Hematopoietic multipotent progenitor cell (in vitro differentiated cells): ENCODE data around the gene ZNF605. TPM values are rescaled to one million over a fixed set of nuclear protein-coding genes. Genes with fewer than 3 reads are reported as not detected.
"Not testable (repeated sequence)": the region's sequence is repeated elsewhere in the genome, so short reads cannot be mapped to it uniquely, and the experiment has no call there.

Experiments
- DNase-seq, 3 donors: peaks; one replicate each; pipeline ENCODE4 v3.0.0-alpha.2; 2011 to 2015; ENCODE audit warnings: low read depth in 2 of 3, low spot score in 2 of 3
- total RNA-seq: library from RNA; depleted of rRNA; stranded (reverse); fragments of >200 nt; gene quantifications from one replicate; pipeline ENCODE4 v1.2.3, GENCODE V29; 2012

Gene ZNF605
- 4.3 TPM for total RNA-seq

DNA sequence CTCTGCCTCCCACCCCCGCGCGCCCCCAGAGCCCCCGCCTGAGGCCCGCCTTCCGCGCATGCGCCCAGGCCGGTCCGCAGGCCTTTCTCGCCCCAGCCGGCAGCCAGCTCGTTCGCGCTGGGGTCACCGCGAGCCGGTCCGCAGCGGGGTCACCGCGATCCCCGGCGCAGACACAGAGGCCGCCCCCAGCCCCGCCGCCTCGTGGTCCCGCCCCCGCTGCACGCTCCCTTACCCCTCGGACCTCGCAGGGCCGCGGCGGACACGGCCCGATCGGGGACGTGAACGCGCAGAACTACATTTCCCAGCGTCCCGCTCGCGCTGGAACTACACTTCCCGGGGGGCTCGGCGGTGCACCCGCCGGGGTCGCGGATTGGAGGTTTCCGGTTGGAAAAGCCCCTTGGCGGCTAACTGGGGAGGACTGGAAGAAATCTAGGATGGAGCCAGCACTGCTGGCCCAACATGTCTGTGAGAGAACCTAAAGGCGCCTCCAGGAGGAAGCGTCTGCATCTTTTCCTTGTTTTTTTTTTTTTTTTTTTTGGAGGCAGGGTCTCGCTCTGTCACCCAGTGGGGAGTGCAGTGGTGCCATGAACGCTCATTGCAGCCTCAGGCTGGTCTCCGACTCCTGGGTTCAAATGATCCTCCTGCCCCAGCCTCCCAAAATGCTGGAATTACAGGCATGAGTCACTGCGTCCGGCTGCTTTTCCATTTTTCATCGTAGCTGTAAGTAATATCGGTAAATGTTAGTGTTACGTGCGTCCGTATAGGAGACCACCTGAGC, at the start of gene ZNF605:
ZNF605 (minus strand) TSS at position 296 of the 778 bp plus-strand sequence. CDS start 10,671 bp downstream, outside the sequence.
- DNase-seq = peak; percentile 67 to 92 (median 92)

DNA sequence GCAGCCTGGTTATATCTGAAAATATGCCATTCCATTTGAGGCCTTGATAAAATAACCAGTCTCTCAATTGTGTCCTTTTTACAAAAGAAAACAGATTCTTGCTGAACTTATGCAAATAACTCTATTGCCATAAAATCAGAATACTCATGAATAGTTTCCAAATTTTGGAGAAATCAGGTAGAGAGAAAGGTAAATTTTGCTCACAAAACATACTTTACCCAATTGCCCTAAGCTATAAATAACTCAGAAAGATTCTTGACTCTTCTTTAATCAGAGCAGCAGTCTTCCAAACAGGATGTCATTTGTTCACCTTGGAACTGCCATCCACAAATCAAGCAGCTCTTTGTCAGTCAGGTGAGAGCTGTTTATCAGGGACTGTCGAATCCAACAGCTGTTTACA, 42.6 kb upstream of the ZNF605 start:
- DNase-seq = peak in 1 of 3 donors; percentile 45

DNA sequence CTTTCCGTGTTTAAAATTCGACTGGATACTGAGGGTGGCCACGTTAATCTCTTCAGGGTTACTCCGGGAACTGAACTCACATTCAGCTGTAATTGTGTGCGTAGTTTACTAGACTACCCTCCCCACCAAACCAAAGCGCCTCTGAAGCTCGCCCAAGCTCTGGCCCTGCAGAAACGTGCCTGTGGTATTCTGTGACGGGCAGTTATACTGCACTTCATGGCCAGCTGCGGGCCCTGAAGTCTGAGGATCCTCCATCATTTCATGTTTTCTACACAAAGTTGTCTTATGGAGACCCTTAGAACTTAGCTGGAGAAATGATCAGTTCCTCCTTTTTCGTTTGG, 30.7 kb upstream of the ZNF605 start:
- DNase-seq = no peak

DNA sequence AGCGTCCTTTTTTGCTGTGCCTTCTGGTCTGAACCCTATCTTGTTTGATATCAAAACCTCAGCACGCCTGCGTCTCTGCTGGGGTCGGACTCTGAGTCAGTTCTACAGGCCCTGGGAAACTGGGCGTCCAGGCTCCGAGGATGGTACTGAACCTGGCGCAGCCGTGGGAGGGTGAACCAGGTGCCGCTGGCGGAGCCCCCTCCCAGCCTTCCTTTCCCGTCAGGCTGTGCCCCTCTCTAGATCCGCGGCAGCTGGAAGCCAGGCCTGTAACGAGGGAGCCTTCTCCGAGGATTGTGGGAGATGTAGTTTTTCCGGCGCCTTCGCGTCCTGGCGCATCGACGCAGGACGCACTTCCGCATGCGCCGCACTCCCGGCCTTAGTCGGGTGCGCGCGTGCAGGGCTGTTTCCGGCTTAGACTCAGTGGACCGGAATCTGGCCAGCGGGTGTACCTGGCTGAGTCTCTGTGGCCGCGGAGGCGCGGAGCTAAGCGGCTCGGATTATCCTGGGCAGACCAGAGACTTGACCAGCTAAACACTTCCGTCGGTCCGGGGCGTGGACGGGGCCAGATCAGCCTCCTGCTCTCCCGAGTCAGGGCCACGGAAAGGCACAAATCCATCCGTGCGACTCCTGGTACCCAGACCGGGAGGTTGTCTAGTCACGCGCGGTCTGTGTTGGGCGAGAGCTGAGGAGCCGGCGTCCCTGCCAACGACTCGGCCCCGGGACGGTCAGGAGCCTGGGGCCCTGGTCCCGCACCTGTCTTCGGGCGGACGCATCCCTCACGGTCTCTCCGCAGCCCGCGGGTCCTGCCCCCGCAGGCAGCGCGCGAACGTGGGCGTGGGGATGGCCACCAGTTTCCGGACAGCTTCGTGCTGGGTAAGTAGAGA, 30.1 kb upstream of the ZNF605 start, which contains the start of gene ZNF26:
ZNF26 (plus strand) TSS at position 367 of the 884 bp plus-strand sequence; CDS start at position 841, 474 bp downstream.
- peak; percentile 74 to 95 (median 92) for DNase-seq

DNA sequence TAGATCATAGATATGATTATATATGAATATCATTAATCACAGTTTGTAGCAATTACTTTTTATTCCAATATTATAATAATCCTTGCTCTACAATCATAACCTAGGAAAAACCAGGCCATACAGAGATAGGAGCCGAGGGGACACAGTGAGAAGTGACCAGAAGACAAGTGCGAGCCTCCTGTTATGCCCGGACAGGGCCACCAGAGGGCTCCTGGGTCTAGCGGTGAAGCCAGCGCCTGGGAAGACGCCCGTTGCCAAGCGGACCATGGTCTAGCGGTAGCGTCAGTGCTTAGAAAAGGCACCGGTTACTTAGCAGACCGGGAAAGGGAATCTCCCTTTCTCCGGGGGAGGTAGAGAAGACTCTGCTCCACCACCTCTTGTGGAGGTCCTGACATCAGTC, 20.8 kb upstream of the ZNF605 start:
- DNase-seq = peak in 1 of 3 donors; percentile 29

DNA sequence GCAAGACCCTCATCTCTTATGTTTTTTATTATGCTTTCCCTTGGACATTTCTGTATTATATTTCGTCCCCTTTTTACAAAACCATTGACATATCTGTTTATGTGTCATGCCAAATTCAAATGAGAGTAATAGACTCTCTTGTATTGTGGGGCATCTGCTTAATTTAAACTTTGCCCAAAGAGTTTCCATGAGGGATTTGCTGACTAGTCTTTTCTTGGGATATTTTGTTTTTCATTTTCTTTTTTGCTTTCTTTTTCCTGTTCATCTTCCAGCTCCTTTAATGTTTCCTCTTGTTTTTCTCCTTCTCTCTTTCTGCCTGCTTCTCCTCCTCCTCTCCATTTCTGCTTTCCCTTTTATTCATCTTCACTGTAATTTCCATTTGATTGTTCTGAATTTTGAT, 16.3 kb upstream of the ZNF605 start:
- no peak for DNase-seq

DNA sequence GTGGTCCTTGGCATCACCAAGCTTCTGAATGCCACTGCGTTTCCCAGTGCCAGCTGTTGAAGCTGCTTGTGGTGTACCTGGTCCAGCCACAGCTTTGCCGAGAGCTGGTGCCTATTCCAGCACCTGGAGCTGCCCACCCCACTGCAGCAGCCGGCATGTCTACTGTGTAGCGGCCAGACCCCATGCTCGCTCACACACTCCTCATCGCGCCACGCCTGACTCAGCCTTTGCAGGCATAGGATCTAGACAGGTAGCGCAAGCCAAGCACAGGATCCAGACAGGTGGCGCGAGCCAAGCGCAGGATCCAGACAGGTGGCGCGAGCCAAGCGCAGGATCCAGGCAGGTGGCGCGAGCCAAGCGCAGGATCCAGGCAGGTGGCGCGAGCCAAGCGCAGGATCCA, 11.6 kb upstream of the ZNF605 start:
- DNase-seq = no peak

DNA sequence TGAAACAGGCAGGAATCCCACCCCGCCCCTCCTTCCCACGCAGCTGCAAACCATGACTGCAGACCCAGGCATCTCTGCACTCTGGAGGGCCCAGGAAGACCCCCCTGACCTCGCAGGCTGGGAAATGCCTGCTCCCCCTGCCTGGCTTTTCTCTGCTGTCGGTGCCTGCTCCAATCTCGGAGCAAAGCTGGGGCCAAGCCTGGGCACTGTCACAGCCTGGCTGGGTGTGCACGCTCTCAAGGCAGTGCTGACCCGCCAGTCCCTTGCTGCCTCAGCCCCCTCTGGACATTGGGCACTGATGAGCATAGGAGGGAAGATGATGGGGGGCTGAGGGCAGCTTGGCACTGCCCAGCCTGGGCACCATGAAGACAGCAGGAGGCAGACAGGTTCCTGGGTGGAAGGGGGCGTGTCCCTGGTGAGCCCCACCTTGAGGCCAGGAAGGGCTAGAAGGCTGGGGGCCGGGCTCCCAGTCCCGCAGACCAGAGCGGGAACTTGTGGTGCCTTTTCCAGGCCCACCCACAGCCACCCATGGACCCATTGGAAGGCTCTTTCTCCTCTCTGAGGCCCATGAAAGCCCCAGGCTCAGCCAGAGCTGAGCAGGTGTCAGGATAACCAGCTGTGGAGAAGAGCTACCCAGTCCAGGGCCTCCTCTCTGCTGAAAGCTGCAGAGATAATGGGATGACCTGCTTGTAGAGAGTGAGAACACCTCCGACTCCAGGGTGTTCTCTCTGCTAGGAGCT, 10.7 kb upstream of the ZNF605 start:
- DNase-seq = no peak

DNA sequence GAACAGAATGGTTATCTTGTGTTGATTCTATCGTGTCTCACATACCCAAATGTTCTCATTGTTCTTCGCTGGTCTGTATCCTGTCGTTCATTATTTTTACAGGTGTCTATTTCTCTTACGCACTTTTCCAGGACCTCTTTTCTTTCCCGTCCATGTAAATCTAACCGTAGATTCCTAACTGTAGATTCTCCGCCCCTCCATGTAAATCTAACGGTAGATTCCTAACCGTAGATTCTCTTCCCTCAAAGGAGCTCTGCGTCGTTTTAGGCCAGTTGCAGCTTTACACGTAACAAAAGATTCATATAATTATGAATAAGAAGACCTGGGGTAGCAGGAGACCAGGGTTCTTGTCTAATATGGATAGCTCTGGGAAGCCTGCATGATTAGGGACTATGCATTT, 9.7 kb upstream of the ZNF605 start:
- DNase-seq = no peak

DNA sequence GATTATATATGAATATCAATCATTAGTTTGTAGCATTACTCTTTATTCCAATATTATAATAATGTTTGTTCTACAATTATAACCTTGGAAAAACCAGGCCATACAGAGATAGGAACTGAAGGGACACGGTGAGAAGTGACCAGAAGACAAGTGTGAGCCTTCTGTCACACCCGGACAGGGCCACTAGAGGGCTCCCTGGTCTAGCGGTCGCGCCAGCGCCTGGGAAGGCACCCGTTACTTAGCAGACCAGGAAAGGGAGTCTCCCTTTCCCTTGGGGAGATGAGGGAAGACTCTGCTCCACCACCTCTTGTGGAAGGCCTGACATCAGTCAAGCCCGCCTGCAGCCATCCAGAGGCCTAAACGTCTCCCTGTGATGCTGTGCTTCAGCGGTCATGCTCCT, 7.8 kb upstream of the ZNF605 start:
- not testable (repeated sequence) for DNase-seq

DNA sequence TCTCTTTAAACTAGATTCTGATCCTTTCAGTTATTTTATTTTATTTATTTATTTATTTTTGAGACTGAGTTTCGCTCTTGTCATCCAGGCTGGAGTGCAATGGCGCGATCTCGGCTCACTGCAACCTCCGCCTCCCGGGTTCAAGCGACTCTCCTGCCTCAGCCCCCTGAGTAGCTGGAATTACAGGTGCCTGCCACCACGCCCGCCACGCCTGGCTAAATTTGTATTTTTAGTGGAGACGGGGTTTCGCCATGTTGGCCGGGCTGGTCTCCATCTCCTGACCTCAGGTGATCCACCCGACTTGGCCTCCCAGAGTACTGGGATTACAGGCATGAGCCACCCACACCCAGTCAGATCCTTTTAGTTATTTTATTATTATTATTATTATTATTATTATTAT, 5.7 kb upstream of the ZNF605 start:
- DNase-seq = not testable (repeated sequence)

DNA sequence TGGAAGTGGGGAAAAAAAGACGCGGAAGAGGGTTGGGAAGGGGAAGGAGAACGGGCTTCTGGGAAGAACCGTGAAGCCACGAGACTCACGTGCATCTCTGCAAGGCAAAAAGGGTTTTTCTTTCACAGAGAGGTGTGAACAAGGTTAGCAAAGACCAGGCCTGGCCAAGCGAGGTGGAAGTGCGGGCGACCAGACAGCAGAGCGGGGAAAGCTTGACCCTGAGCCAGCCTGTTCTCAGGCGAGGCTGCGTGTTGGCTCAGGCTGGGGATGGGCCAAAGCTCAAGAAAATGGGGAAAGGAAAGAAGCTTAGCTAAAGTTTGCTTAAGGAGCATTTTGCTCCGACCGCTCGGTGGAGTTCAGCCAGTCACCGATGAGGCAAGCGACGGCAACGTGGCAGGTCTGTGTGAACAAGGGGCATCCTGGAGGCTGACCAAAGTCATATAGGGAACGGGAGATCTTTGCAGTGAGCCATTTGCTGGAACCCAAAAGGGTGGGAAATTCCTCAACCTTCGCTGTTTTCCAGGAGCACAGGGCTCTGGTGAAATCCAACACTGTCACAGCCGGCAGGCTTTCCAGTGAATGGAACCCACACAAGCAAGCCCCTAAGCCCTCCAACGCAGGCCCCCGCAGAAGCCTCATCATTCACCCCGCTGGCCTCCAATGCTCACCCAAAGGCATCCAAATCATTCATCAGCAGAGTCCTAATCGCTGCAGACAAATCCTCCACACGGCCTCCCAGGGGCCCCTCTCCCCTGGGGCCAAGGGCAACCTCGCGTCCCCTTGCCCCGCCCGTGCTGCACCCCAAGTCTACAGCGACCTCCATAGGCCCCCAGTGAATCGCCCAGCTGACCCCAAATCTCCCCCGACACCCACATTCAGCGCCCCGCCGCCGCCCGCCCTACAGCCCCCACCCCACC, 754 bp downstream of the ZNF605 start:
- DNase-seq = peak in 2 of 3 donors; percentile 68 to 70

DNA sequence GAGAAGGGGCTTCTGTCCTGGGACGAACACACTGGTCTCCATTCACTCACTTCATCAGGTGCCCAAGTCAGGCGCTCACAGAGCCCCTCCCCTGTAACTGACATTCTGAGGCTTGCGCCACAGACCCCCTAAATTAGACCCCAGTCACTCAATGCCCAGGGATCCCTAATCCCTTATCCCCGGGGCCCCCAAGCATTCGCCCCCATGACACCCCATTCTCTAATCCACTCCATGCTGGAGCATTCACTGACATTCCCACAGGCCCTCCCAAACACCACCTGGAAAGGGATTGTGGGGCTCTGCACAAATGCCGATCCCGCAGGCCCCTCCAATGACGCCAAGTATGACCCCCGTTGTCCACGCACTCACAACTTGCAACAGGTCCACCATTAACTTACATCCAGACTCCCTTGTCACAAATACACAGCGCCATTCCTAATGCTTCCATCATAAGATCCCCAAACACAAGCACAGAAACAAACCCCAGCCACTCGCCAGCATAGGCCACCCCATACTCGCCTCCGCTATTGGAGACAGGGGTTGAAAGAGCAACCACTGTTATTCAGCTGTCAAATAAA, 1.5 kb downstream of the ZNF605 start:
- DNase-seq = no peak

DNA sequence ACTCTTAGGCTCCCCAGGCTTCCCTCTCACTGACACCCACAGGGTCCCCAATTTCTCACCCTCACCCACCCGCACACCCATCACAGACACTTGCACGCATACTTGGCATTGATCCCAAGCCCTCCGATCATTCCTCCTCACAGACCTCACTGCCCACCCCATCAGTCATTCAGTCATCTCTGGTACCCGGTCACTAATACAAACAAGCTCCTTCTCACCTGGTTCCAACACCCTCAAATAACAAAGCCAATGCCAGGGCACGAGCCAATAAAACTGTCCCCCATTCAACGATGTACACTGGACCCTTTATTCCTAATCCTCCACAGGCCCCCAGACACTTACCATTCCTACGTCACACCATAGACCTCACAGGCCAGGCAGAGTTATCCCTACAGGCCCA, 2.3 kb downstream of the ZNF605 start:
- no peak for DNase-seq

DNA sequence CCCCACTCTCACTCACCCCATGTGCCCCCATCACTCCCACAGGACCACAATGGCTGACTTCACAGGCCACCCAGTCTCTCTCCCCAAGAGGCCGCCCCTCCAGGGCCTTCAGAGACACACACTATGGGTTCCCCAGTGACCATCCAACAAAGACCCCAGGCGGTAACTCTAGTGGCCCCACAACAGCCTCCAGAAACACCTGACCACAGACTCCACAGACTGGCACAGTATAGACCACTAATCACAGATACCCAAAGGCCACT, 3.0 kb downstream of the ZNF605 start:
- DNase-seq = no peak

DNA sequence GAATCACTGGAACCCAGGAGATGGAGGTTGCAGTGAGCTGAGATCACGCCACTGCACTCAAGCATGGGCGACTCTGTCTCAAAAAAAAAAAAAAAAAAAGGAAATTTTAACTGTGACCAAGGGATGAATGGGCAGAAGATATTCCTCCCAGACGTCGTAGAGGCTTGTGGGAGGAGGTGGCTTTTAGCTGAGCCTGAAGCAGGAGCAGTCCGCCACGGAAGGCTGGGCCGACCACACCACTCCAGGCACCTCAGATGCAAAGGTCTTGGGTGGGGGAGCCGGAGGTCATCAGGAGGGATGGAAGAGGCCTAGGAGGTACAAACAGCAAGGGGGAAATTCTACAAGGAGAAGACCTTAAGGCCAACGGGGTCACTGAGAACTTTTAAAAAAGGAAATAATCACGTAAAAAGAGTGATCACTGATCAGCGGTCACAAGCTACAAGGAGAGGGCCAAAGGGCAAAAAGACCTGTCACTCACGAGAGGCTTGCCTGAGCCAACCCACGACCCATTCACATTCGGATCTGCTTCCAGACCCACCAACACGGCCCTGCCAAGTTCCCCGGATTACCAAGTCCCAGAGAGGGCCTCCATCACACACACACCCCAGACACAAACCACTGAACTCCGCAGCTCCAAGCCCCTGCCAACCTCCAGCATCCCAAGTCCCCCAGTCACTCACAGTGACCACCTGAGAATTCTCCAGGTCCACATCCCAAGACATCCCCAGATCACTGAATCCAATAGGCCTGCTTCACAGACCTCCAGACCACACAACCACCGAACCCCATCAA, 3.5 kb downstream of the ZNF605 start:
- DNase-seq = no peak

DNA sequence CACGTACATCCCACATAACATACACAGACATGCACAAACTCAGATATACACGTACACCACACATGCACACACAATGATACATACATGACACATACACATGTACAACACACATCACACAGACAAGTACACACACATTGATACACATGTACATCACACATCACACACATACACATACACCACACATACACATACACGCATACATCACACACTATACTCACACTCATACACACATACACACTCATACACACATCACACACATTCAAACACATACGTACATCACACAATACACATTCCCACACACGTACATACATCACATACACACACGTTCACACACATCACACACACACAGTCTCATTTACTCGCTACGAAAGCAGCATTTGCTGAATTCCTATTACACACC, 4.5 kb downstream of the ZNF605 start:
- DNase-seq = no peak

DNA sequence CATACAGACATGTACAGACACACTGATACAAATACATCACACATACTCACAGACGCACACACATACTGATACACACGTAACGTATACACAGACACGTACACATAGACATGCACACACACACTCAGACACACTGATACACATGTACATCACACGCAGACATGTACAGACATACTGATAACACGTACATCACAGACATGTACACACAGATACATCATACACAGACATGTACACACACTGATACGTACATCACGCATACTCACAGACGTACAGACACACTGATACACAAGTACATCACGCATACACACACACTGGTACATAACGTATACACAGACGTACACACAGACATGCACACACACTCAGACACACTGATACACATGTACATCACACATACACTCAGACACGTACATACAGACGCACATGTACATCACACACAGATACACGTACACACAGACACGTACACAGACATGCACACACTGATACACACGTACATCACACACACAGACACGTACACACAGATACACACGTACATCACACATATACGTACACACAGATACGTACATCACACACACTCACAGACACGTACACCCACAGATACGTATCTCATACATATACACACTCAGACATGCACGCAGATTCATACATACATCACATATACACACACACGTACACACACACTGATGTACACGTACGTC, 5.1 kb downstream of the ZNF605 start:
- DNase-seq = no peak
